ENCODE results near the gene EN1. TPM values are rescaled to one million over a fixed set of nuclear protein-coding genes. Genes with fewer than 3 reads are reported as not detected.

Gene EN1
- total RNA-seq, 4 donors from 2014 or later: 7.3 to 16.7 (median 11.8) TPM

- H3K4me1 ChIP-seq: peaks cover 4% of the 10 kb centered on the region
- no peak overlapping the region for H3K4me3 ChIP-seq
- DNase-seq (ENCODE audit: low spot score in 2 of 2): no peak
- no peaks in the 10 kb centered on the region for H3K9me3 ChIP-seq
- 0% methylated on average over 3 of the region's 3 CpGs for WGBS
- H3K27me3 ChIP-seq: peaks cover 6% of the 10 kb centered on the region
- no peak overlapping the region for H3K27ac ChIP-seq
- TF ChIP-seq, protein P1, sequence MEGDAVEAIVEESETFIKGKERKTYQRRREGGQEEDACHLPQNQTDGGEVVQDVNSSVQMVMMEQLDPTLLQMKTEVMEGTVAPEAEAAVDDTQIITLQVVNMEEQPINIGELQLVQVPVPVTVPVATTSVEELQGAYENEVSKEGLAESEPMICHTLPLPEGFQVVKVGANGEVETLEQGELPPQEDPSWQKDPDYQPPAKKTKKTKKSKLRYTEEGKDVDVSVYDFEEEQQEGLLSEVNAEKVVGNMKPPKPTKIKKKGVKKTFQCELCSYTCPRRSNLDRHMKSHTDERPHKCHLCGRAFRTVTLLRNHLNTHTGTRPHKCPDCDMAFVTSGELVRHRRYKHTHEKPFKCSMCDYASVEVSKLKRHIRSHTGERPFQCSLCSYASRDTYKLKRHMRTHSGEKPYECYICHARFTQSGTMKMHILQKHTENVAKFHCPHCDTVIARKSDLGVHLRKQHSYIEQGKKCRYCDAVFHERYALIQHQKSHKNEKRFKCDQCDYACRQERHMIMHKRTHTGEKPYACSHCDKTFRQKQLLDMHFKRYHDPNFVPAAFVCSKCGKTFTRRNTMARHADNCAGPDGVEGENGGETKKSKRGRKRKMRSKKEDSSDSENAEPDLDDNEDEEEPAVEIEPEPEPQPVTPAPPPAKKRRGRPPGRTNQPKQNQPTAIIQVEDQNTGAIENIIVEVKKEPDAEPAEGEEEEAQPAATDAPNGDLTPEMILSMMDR (IDR thresholded peaks at IDR 0.05): peak; percentile 51 to 56
- no peak for TF ChIP-seq POLR2AphosphoS5 (IDR thresholded peaks at IDR 0.05)
- no peak for TF ChIP-seq EP300 (IDR thresholded peaks at IDR 0.05)
- TF ChIP-seq POLR2A (IDR thresholded peaks at IDR 0.05): no peak
- H3K36me3 ChIP-seq: no peaks in the 10 kb centered on the region
Measured at GRCh38 chr2:118865106-118865505, 17.7 kb upstream of the EN1 start.

GRCh38 chr2:118864207-118864606, 16.8 kb upstream of the EN1 start:
- H3K36me3 ChIP-seq: no peaks in the 10 kb centered on the region
- H3K9me3 ChIP-seq: no peaks in the 10 kb centered on the region
- TF ChIP-seq POLR2AphosphoS5 (IDR thresholded peaks at IDR 0.05): no peak
- no peak for TF ChIP-seq POLR2A (IDR thresholded peaks at IDR 0.05)
- TF ChIP-seq, protein P1 (IDR thresholded peaks at IDR 0.05): no peak
- no peak for TF ChIP-seq EP300 (IDR thresholded peaks at IDR 0.05)
- WGBS: 98% methylated on average over 7 of the region's 13 CpGs
- peaks cover 12% of the 10 kb centered on the region for H3K27me3 ChIP-seq
- peaks cover 4% of the 10 kb centered on the region for H3K4me1 ChIP-seq
- no peak overlapping the region for H3K4me3 ChIP-seq
- H3K27ac ChIP-seq: no peak overlapping the region
- DNase-seq (ENCODE audit: low spot score in 2 of 2): no peak

- H3K27ac ChIP-seq: no peak overlapping the region
- H3K27me3 ChIP-seq: peaks cover 37% of the 10 kb centered on the region
- TF ChIP-seq EP300 (IDR thresholded peaks at IDR 0.05) (no peak), POLR2A (IDR thresholded peaks at IDR 0.05) (no peak), POLR2AphosphoS5 (IDR thresholded peaks at IDR 0.05) (no peak)
- TF ChIP-seq, protein P1 (IDR thresholded peaks at IDR 0.05): no peak
- no peak for DNase-seq (ENCODE audit: low spot score in 2 of 2)
- H3K4me3 ChIP-seq: no peak overlapping the region
- no peaks in the 10 kb centered on the region for H3K36me3 ChIP-seq
- WGBS: 46% methylated on average over 1 of the region's 1 CpG
- peaks cover 14% of the 10 kb centered on the region for H3K4me1 ChIP-seq
- no peaks in the 10 kb centered on the region for H3K9me3 ChIP-seq
Measured at GRCh38 chr2:118861731-118862130, 14.3 kb upstream of the EN1 start.

GRCh38 chr2:118861242-118861641, 13.8 kb upstream of the EN1 start:
- DNase-seq (ENCODE audit: low spot score in 2 of 2): no peak
- Histone ChIP-seq H3K36me3 (no peaks in the 10 kb centered on the region), H3K4me3 (no peak overlapping the region), H3K9me3 (no peaks in the 10 kb centered on the region), H3K4me1 (peaks cover 14% of the 10 kb centered on the region), H3K27me3 (peaks cover 42% of the 10 kb centered on the region), H3K27ac (no peak overlapping the region)
- TF ChIP-seq, protein P1 (IDR thresholded peaks at IDR 0.05): no peak
- WGBS: 77% methylated on average over 5 of the region's 7 CpGs

- Histone ChIP-seq H3K36me3 (no peaks in the 10 kb centered on the region), H3K9me3 (no peaks in the 10 kb centered on the region), H3K4me3 (no peak overlapping the region), H3K27me3 (peaks cover 49% of the 10 kb centered on the region), H3K27ac (no peak overlapping the region), H3K4me1 (peaks cover 21% of the 10 kb centered on the region)
- no peak for TF ChIP-seq POLR2AphosphoS5 (IDR thresholded peaks at IDR 0.05)
- TF ChIP-seq, protein P1 (IDR thresholded peaks at IDR 0.05): no peak
- no peak for DNase-seq (ENCODE audit: low spot score in 2 of 2)
- WGBS: 22% methylated on average over 5 of the region's 5 CpGs
Measured at GRCh38 chr2:118860506-118860905, 13.1 kb upstream of the EN1 start.
